ENCODE data around the gene BCAS1.
A peak's percentile ranks its signal among the peaks of the same experiment; 100 is the strongest.

BCAS1 gene

DNA sequence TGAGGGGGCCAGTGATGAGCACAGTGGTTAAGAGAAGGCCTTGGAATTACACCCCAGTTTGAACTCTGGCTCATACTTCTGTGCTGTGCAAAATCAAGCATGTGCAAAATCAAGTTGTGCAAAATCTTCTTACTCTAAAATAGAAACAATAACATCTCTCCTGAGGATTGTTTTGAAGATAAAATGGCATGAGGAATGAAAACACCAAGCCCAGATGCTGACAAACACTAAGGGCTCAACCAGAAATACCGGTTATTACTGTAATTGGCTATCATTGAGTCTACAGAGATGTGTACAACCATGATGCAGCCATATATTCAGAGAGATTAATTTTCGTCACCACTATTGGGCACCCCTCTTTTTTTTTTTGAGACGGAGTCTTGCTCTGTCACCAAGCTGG is 5.9 kb upstream of the BCAS1 start:
- DNase-seq (ENCODE audit: low read depth) = no peak

DNA sequence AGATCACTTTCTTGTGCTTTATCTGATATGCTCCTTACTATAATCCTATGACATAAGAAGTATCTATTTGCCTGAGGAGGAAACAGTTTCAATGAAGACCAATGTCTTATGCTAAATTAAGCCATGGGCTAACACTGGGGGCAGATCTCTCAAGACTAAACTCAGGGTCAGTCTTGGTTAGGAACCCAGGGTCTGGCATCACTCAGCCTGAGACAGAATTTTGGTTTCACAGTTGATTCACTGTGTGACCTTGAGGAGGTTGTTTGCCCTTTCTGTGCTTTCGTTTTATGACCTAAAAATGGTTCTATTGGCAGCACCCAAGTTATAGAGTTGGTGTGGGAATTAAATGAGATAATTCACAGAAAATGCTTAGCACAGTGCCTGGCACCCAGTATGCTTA is 4.9 kb upstream of the BCAS1 start:
- DNase-seq (ENCODE audit: low read depth) = no peak

DNA sequence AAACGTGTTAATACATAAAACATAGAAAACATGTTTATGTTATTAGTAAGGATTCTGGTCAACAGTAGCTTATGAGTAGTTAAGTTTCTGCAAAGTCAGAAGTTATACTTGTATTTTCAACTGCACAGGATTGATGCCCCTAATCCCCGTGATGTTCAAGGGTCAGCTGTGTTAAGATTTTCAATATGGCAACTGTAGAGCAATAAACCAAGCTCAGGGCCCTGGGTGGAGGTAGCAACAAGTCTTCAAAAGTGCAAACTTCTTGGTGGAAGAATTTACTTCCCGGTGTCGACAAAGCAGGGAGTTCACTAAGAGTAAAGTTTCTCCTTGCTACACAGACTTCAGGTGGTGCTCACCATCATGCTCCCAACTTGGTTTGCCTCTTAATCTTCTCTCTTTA is 4.1 kb upstream of the BCAS1 start:
- no peak for DNase-seq (ENCODE audit: low read depth)

GRCh38 chr20:54073288-54073687 is 2.9 kb upstream of the BCAS1 start:
- DNase-seq (ENCODE audit: low read depth) = no peak

- DNase-seq (ENCODE audit: low read depth) = no peak
Observed at GRCh38 chr20:54069501-54069971, 858 bp downstream of the BCAS1 start.

DNA sequence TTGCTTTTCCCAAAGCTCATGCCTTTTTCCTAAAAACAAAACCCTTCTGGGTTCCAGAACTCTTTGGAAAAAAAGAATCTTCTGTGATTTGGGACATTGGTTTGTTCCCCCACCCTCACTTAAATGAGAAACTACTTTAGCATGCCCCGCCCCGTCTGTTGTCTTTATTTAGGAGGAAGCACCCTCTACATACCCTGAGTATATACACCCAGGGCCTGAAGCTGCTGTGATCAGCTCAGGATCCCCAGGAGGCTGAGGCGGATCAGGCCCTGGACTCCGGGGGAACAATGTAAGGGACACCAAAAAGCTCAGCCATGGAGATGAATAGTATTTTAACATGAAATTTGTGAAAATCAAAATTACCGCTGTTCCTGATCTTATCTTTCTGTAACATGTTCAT is 1.4 kb downstream of the BCAS1 start:
- DNase-seq (ENCODE audit: low read depth) = no peak

DNA sequence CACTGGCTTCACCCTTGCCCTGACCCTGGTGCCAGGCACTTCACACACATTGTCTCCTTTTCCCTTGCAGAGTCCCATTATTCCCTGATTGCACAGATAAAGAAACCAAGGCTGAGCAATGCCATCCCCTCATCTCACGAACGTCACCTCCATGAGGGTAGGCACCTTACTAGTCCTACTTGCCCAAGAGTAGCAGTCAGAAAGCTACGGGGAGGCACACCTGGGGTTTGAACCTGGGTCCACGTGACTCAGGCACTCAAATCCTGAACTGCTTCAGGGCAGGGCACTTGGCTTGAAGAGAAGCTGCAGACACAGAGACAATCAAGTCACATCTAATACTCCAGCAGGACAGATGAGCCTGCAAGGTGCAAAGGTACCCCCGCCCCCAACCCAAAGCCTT is 1.9 kb downstream of the BCAS1 start:
- DNase-seq (ENCODE audit: low read depth) = no peak

- no peak for DNase-seq (ENCODE audit: low read depth)
Observed at GRCh38 chr20:54067606-54068174, 2.7 kb downstream of the BCAS1 start.

DNA sequence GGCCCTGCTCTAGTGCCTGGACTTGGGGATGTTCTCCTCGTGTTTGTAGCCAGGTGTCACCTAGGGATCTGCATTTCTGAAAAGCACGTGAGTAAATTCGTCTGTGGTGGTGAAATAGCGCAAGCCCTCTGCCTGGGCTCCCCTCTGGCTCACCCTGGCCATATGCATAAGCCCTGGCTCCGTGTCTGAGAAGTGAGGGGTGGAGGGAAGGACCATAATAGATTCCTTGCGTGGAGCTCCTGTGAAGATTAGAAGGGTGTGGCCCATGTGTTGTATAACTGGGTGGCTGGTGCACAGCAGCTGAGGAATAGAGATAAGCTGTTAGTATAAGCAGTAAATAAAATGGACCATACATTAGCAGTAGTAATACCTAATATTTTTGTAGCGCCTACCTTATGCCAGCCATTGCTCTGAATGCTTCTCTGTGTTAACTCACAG is 4.8 kb downstream of the BCAS1 start:
- DNase-seq (ENCODE audit: low read depth) = no peak

DNA sequence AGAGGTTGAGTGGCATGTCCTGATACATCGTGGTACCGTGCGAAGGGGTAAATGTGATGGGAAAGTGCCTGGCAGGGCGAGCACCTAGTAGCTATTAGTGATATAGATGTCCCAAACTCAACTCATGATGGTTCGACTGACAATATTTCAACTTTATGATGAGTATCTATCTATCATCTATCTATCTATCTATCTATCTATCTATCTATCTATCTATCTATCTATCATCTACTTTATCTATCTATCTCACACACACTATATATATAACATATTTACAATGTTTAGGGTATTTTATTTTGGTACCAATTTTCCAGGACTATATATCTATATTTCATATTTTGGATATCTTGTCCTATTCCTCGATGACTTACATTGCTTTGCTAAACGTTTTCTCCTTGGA is 5.5 kb downstream of the BCAS1 start:
- DNase-seq (ENCODE audit: low read depth) = no peak

DNA sequence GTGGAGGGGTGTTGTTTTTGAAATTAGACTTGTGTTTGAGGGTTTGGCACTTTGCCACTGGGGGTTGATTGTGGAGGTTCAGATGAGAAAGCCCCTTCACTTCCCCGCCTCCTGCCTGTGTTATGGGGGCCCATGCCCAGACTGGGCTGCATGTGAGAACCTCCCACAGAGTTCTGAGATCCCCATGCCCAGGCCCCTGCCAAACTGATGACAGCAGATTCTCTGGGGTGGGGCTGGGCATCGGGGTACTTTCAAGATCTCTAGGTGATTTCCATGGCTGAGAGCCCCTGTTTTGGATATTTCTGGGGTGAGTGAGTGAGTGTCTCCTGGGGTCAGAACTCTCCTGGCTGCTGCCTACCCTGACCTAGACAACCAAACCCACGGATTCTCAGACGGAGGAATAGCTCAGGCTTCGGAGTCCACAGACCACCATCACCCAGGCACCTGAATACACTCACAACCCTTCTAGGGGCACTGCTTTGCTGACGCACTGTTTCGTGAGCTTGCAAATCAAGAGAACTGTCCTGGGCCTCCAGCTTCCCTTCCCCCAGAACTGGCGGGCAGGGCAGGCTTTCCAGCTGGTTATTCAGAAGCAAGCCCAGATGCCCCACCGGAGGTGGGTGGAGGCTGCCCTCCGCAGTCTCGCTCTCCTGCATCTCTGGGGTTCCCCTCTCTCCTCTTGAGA is 6.3 kb downstream of the BCAS1 start:
- no peak for DNase-seq (ENCODE audit: low read depth)

DNA sequence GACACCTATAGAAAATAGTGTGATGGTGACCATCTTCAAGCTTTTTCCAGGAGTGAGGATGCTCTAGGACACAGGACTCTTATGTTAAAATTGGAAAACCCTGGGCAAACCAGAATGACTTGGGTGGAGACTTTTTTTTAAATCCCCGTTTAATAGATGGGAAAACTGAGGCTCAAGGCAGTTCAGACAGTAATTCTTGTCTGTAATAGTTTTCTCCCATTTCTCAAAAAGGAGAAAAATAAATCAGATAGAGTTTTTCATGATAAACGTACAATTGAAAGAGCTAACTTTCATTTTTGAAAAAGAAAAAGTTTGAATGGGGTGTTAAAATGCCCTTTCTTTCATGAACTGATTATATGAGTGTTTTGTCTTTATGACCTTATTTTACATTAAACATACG is 6.8 kb downstream of the BCAS1 start:
- DNase-seq (ENCODE audit: low read depth) = no peak

DNA sequence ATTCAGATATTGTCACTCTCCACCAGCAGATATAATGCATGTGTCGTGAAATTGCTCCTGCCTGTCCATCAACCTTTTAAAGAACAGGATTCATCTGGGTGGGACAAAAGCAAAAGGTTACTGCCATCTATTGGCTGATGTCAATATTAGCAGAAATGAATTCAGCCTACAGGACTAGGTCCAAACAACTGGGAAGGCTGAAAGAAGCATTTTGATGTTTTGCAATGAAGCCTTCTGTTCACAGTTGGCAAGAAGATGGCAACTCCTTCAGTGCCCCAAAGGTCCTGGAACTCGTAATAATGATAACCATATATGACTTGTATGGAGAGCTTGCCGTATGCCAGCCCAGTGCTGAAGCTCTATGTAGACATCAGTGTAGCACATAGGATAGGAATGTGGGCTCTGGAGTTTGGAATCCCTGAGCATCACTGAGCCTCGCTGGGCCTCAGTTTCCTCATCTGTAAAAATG is 7.5 kb downstream of the BCAS1 start:
- DNase-seq (ENCODE audit: low read depth) = peak; percentile 76

- DNase-seq (ENCODE audit: low read depth) = peak; percentile 21
Observed at GRCh38 chr20:54061101-54061881, 9.1 kb downstream of the BCAS1 start.

DNA sequence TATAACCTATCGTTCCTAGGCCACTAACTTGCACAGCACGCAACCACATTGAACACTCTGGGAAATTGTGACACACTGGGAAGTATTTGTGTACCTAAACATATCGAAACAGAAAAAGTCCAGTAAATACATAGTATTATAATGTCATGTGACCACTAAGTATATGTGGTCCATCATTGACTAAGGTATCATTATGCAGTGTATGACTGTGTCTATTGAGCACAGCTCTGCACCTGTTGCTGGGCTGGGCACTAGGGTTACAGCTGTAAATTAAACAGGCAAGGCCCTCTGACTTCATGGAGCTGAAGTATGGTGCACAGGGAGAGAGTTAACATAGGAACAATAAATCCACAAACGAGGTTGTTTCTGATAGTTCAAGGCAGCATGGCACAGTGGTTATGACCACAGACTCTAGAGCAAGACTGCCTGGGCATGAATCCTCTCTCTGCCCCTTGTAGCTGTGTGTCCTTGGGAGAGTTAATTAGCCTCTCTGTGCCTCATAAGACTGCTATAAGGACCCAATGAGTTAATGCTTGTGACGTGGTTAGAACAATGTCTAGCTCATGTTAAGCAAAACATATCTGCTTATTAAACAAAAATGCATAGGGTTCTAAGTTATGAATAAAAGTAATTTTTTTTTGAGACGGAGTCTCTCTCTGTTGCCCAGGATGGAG is 10.6 kb downstream of the BCAS1 start:
- no peak for DNase-seq (ENCODE audit: low read depth)

DNA sequence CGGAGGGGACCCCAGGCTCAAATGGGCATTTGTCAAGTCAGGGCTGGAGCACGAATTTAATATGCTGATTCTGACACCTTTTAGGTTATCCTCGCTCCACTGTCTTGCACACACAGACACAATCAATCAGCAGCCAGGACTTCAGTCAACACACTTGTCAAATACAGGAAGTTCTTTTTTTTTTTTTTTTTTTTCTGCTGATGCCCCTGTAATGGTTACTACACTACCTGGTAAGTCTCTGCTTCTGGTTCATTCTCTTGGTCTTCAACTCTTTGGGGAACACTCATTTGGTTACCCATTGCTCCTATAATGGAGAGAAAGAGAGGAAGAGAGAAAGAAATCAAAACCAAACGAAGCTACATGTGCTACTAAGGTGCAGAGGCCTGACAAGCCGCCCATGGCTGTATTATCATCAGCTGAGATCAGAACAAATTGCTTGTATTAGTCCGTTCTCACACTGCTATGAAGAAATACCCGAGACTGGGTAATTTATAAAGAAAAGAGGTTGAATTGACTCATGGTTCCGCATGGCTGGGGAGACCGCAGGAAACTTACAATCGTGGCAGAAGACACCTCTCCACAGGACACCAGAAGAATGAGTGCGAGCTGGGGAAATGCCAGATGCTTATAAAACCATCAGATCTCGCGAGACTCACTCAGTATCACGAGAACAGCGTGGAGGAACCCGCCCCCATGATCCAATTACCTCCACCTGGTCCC is 11.8 kb downstream of the BCAS1 start:
- no peak for DNase-seq (ENCODE audit: low read depth)

GRCh38 chr20:54056762-54057639 is 13.4 kb downstream of the BCAS1 start:
- no peak for DNase-seq (ENCODE audit: low read depth)

DNA sequence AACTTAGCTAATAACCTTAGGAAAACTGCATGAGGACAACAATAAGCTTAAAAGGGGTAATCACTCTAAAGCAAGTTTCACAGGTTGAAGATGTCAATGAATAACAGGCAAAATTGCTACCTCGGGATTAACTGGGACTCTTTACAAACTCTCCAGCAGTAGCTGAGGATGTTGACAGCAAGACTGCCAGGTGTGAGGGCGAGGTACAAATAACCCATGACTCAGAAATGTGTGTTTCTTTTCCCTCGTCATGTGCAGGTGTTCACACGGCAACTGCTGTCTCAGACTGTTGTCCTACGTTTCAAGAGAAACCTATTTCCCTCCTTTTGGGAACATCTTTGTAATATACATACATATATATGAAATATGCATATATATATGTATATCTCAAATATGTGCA is 15.9 kb downstream of the BCAS1 start:
- no peak for DNase-seq (ENCODE audit: low read depth)

GRCh38 chr20:54051068-54051467 is 19.3 kb downstream of the BCAS1 start:
- DNase-seq (ENCODE audit: low read depth) = no peak

DNA sequence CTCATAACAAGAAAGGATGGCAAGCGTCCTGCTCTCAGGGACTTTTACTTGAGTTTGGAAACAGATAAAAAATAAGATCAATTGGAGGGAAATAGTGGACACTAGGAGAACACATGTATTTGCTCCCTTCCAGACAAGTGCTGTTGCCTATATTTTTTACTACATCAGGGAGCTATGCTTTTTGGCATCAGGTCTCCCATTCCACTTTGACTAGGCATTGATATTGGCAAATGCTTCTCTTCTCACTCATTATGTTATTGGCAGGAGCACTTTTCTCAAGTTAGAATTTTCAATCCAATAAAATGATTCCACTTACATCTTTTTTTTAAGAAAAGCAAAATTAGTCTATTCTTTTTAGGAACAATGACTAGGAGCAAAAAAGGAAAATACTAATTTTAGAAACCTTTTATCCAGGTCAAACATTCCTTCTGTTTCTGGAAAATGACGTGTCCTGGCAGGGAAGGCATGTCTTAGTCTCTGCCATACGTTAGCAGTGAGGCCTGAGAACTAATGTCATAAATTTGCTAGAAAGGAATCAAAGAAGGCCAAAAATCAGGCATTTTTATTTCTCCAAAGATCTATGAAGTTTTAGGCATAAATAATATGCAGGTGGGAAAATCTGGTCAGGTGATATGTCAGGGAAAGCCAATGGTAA is 21.4 kb downstream of the BCAS1 start:
- DNase-seq (ENCODE audit: low read depth) = no peak
